GM21528 (cell line): ENCODE results near the gene C1orf232.

Source experiments
- ATAC-seq: cut with Tn5 transposase; IDR thresholded peaks from one replicate; pipeline ENCODE4 v1.9.1; 2021; ENCODE audit warnings: mild to moderate bottlenecking, moderate library complexity; ENCODE audit not compliant: unreplicated experiment, low FRiP score

C1orf232 gene

DNA sequence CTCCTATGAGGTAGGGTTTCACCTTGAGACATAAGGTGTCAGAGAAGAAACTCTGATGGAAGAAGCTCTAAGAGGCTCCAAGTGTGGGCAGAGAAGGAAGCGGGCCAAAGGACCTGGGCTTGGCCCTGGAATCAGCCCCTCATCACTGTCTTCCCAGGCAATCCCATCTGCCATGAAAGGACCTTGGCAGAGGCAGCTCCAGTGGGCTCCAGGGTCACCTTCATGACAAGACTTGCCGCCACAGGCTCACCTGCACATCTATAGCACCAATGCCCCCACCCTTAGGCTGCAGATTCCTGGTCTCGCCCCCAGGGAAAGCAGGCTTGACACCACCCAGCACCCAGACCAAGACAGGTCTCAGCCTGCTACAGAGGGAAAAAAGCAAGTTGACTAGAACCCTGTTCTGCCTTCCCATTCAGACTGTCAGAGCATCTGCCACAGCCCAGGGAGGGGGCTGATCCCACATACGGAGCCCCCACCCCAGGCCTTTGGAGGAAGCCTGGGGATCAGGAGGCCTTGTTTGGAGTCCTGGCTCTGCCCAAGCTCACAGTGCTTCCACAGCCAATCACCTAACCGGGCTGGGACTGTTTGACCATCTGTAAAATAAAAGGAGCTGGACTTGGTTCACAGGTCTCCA is 10.4 kb downstream of the C1orf232 start:
- ATAC-seq: no peak

DNA sequence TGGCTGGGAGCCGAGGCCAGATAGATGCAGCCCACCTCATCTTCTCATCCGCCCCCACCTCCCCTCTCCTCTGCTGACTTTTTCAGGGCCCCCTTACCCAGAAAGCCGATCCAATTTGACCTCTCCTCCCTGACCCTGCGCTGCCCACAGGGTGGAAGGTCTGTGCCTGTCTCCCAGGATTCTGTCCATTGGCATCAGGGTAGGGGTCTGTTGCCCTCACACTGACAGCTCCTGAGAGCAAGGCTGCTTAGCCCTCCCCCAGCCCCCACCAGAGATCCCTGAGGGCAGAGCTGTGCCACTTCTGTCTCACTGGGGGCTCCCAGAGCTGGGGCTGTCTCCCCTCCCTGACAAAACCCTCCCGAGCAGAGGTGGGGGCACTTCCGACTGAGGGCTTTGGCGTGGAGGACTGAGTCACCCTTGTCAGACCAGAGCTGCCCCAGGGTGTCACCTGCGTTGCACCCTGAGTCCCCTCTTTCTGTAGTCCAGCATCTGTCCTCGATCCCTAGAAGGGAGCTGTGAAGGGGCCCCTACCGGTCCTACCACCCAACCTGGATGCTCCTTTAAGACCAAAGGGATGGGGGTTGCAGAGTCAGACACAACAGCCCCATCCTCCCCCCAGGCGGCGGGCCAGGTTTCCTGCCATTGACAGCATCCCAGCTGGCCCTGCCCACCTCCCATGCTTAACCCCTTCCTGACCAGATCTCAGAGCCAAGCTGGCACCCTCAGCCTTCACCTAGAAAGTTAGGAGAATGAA is 12.3 kb downstream of the C1orf232 start:
- no peak for ATAC-seq

DNA sequence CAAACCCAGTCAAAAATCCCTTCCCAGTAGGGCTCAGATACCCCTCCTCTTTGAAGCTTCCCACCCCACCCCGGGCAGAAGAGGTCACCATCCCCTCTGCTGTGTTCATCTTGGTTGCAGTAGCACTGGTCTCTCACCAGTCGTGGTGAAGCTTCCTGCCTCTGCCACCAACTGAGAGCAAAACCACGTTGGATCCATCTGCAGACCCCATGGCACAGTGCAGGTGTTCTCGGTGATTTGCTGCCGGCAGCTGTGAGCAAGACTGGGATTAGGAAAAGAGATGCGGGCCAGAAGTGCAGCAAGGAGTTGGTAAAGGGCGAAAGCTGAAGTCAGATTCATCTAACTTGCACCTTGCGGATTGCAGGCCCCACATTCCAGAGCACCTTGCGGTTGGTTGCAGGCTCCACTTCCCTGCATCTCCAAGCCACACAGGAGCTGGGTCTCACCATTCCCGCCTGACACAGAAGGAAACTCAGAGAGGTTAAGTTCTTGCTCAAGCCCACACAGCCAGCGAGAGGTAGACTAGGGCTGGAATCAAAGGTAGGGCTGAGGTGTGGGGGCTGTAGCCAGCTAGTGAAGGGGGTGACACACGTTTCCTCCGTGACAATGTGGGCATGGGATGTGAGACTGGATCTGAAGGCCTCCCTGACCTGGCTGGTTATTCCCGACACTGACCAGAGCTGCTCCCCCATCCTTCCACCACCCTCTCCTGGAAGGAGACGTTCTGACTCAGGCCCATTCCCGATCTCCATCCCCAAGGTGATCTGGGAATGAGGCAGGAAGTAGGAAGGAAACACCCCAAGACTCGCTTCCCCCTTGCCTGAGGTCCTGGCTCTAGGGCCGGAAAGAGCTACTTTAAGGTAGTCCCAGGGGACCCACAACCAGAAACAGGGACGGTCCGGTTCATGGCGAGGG is 13.1 kb downstream of the C1orf232 start:
- no peak for ATAC-seq

DNA sequence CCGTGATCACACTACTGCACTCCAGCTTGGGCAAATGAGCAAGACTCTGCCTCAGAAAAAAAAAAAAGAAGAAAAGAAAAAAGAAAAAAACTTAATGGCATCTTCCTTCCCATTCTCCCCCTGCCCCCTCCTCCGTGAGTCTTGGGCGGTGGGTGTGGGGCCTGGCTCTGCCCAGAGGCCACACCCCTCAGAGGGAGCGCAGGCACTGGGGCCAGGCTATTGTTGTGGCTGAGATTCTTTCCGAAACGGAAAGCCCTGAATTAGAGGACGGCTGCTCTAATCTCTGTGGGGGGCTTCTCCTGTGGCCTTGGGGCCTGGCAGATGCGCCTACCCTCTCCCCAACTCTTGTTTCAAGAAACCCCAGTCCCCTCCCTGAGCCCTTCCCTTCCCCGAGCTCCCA is 14.0 kb downstream of the C1orf232 start:
- ATAC-seq: no peak

DNA sequence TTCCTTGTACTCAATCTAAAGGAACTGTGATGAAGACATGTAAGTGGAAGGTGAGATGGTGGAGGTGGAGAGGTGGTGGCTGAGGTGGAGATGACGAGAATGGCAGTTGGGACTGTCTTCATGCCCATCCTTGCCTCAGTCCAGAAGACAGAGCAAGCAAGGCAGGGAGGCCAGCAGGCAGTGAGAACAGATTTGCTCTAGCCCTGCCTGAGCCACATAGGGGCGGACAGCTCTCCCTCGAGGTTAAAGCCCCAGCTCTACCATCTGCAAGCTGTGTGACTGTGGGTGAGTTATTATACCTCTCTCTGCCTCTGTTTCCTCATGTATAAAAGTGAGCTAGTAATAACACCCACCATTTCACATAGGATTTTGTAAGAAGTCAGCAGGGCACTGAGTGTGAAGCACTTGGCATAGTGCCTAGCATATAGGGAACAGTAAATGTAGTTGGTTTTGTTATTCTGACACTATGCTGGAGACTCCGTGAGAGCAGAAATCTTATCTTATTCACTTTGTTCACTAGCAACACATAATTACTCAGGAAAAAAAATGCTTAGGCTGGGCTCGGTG is 14.7 kb downstream of the C1orf232 start:
- ATAC-seq: no peak

DNA sequence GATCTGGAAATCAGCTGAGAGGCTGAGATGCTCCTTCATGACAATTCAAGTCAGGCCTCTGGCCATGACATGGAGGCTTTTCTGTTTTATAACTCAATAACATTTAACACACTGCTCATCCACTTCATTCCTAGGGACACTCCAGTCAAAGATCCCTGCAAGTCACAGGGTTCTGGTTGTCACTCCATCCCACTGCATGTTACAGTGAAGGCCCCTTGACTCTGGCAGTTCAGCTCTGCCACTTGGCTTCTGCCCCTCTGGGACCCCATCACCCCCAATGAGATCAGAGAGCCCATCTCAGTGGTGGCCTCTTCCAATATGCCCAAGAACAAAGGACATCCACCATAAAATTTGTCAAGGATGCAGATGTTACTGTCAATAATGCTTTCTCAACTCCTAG is 19.9 kb downstream of the C1orf232 start:
- ATAC-seq: no peak

DNA sequence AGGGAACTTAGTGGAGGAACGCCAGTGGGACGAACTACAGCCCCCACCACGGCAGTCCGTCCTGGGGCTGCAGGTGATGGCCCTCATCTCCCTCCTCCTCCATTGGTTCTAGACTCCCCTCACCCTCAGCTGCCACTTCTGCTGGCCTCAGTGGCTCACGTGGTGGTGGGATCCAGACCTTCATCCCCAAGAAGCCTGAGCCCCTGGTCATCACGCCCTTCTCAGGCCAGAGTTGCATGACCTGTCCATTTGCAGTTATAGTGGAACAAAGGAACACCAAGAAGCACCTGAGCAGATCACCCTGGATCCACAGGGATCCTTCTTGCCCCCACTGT is 22.8 kb downstream of the C1orf232 start:
- ATAC-seq: no peak

DNA sequence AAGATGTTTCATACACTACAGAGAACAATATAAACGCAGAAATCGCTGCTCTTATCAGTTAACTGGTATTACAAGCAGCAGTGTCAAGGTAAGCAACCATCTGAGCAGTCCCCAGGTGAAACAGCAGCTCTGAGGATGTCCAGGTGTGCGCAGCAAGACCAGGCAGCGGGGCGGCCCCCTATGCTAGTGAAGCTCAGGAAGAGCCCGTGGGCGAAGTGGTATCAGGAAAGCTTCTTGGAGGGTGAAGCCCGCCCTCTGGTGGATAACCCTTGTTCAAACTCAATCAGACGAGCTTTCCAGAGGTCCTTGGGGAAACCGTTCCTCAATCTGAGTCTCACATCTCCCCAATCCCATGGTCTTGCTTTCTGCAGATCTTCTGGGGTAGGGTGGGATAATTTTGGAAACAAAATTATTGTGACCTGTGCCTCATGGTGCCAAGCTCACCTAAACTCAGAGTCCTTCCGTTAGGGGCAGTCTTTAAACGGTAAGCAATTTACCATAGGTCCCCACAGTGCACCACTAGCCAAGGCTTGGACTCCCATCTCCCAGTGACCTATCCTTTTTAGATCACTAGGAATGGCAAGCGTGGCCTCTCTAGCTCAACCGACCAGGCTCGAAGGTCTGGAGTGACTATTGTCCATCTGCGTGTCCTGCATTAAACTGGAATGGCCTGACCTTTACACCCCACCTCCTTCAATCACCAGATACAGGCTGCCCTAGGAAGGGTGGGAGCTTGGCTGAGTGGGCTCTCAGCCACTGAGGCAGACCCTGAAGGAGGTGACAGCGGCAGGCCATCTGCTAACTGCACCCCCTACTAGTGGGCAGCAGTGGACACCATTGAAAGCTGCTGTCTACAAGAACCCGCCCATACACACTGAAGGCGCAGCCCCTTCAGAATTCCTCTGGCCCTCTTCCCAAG is 23.5 kb downstream of the C1orf232 start:
- no peak for ATAC-seq

DNA sequence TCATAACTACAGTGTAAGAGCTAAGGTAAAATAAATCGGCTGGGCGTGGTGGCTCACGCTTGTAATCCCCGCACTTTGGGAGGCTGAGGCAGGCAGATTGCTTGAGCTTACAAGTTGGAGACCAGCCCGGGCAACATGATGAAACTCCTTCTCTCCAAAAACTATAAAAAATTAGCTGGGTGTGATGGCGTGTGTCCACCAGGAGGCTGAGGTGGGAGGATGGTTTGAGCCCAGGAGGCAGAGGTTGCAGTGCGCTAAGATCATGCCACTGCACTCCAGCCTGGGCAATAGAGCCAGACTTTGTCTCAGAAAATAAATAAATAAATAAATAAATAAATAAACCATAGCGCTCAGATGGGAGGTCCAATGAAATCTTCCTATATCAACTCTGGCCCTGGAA is 26.6 kb downstream of the C1orf232 start:
- no peak for ATAC-seq

DNA sequence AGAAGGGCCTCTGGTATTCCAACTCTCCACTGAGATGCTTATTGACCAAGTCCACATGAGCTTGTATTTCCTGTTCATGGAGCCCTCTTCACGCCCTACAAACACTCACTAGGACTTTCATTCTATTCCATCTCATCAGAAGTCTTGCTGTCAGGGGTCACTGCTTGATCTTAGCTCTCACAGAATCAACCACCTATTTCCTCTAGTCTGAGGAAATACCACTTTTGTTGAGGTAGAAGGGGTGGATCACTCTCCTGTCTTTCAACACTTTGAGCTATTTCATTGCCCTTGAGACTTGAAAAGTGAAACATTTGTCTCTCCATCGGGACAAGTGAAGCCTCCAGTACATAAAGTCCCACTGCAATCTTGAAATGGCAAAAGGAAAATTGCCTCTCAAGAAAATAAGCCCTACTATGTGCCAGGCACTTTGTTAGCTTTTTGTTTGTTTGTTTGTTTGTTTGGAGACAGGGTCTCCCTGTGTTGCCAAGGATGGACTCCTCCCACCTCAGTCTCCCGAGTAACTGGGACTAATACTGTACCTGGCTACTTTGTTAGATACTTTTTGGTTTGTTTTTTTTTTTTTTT is 29.7 kb downstream of the C1orf232 start:
- no peak for ATAC-seq

DNA sequence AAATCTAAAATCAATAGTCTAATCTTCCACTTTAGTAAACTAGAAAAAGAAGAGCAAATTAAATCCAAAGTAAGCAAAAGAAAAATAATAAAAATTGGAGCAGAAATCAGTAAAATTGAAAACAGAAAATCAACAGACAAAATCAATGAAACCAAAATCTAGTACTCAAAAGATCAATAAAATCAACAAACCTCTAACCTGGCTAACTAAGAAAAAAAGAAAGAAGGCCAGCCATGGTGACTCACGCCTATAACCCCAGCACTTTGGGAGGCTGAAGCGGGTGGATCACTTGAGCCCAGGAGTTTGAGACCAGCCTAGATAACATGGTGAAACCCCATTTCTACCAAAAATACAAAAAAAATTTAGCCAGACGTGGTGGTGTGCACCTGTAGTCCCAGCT is 34.3 kb downstream of the C1orf232 start:
- no peak for ATAC-seq

DNA sequence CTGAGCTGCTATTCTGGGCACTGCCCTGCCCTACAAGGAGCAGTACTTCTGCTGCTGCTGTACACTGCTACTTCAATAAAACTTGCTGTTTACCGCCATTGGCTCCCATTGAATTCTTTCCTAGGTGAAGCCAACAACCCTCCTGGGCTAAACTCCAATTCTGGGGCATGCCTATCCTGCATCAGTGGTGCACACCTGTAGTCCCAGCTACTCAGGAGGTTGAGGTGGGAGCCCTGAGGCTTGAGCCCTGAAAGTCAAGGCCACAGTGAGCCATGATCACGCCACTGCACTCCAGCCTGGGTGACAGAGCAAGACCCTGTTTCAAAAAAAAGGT is 36.0 kb downstream of the C1orf232 start:
- no peak for ATAC-seq

DNA sequence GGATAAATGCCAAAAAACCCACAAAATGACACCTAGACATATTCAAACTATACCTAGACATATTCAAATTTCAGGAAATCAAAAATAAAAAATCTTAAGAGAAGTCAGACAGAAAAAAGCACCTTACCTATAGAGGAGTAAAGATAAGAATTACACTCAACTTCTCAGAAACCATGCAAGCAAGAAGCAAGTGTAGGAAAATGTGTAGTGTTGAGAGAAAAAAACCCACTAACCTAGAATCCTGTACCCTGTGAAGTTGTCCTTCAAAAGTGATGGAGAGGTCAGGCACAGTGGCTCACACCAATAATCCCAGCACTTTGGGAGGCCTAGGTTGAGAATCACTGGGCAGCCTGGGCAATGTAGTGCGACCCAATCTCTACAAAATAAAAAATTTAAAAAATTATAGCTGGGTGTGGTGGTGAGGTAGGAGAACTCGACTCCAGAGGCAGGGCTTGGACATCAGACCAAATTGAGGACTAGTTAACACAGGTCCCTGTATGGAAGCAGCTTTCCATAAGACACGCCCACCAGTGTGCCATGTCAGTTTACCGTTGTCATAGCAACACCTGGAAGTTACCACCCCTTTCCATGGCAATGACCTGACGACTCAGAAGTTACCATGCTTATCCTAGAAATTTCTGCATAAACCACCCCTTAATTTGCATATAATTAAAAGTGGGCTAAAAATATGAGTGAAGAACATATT is 36.5 kb downstream of the C1orf232 start:
- ATAC-seq: no peak

DNA sequence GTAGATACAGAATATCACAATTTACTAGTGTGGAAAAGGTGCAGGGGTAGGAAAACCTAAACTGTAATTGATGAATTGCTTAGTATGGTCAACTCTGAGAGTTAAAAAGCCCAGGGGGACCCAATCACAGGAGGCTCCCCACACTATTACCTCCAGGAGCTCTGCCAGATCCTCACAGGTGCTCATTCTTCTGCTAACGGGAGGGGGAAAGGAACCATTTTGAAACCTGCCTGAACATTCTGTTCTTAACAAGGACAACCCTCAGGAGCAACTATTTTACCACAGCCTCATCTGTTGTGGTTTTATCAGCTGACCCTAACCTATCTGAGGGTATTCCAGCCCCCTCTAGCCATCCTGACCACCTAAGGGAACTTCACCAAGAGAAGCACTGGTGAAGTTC is 38.1 kb downstream of the C1orf232 start:
- ATAC-seq: no peak

DNA sequence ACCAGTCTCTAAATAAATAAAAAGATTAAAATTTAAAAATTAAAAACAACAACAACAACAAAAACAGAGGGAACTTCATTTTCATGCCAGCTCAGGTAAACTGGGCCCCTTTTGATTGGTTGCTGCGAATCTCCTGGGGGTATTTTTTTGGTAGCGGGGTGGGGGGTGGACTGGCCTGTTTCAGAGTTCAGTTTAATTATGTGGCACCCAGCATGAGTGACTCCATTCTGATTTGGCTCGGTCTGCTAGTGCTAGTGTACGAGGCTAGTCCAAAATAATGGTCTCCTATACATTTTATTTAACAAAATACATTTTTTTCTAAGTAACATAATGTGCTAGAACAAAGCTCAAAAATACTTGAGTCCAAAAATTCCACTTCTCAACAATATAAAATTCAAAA is 39.0 kb downstream of the C1orf232 start:
- no peak for ATAC-seq

DNA sequence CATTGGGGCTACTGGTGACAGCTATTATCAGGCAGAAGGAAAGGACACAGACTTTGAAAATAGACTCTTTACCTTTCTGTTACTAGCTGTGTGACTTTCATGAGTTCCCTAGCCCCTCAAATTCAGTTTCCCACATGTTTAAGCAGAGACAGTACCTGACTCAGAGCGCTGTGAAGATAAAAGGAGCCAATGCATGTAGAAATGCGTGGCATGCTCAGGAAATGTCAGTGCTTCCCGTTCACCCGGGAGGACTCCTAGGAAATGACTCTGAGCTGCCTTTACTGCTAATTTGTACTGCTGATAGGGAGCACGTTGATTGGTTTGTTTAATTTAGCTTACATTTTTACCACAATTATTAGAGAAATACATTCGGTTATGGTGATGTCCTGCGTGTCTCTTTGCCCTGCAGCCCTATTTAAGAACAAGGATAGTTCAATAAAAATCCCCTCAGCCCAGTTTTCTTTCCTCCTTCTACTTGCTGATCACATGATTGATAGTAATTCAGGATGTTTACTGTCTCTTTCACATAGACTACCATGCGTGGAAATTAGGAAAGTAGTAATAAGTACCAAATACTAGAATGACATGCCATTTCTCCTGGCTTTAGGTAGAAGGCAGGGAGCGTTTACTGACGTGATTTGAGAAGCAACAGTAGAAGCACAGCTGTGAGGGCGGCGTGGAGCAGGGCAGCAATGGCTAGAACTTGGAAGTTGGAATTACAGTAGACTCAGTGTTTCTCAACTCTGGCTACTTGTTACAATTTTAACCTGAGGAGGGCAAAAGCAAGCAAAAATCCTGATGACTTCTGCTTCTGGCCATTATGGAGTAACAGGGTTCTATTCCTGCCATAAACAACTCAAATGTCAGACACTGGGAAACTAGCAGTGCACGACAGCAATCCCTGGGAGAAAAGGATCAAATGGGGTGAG is 41.3 kb downstream of the C1orf232 start:
- no peak for ATAC-seq

DNA sequence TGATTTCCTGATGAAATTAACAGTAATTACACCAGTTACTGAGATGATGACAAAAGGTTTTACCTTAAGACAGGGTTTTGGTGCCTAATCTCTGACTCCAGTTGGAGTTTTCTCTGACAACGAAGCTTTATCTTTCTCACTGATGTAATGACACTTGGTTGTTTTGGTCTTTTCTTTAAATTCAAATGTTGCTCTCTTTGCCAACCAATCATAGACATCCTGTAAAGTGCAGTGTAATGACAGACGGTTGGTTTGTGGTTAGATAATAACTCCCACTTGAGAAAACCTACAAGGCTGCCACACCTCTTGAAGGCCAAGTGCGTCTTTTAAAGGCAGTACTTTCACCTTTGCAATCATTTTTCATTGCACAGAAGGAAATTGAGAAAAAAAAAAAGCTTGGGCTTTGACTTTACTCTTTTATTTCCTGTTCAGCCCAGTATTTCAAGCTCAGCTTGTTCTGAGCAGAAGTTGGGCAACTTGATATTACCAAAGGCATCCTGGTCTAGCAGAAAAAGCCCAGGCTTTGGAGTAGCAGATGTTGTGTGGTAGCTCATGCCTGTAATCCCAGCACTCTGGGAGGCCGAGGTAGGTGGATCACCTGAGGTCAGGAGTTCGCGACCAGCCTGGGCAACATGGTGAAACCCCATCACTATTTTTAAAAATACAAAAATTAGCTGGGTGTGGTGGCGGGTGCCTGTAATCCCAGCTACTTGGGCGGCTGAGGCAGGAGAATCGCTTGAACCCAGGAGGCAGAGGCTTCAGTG is 42.3 kb downstream of the C1orf232 start:
- no peak for ATAC-seq

DNA sequence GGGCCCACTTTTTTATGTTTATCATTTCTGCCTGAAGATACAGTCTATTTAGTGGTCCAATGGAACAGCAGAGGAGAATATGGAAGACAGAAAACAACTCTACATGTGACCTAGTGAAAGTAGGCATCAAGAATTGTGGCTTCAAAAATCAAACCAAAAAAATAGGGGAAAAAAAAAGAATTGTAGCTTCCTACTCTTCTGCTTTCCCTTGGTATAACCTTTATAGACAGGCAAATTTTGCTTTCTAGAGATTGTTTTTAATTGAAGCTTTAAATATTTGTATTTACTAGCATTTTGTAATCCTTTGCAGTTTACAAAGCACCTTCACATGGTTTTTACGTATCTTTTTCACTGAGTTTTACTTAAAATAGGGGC is 42.8 kb downstream of the C1orf232 start:
- no peak for ATAC-seq
